NCI-H2107 (cell line): ENCODE data around the gene KIF5C.
"Not testable (repeated sequence)": the region's sequence is repeated elsewhere in the genome, so short reads cannot be mapped to it uniquely, and the experiment has no call there.

Source experiments
- DNase-seq: peaks from one replicate; lab custom pipeline; 2025; lab: John Stamatoyannopoulos, UW

KIF5C gene

GRCh38 chr2:148965623-148966437 lies 90.8 kb downstream of the KIF5C start:
- peak; percentile 73 for DNase-seq

GRCh38 chr2:148966438-148966758 lies 91.4 kb downstream of the KIF5C start:
- DNase-seq: no peak

GRCh38 chr2:148967056-148967455 lies 92.0 kb downstream of the KIF5C start:
- no peak for DNase-seq

- DNase-seq: no peak
Observed at GRCh38 chr2:148967578-148967977, 92.6 kb downstream of the KIF5C start.

- DNase-seq: no peak
Observed at GRCh38 chr2:148968301-148968700, 93.3 kb downstream of the KIF5C start.

- DNase-seq: no peak
Observed at GRCh38 chr2:148968776-148969319, 93.8 kb downstream of the KIF5C start.

GRCh38 chr2:148969659-148970061 lies 94.6 kb downstream of the KIF5C start:
- no peak for DNase-seq

- DNase-seq: no peak
Observed at GRCh38 chr2:148970385-148970784, 95.4 kb downstream of the KIF5C start.

- DNase-seq: no peak
Observed at GRCh38 chr2:148971547-148971946, 96.5 kb downstream of the KIF5C start.

- no peak for DNase-seq
Observed at GRCh38 chr2:148974095-148974494, 99.1 kb downstream of the KIF5C start.

GRCh38 chr2:148978026-148978685 lies 103.1 kb downstream of the KIF5C start:
- DNase-seq: no peak

GRCh38 chr2:148978706-148979105 lies 103.7 kb downstream of the KIF5C start:
- no peak for DNase-seq

GRCh38 chr2:148979164-148979918 lies 104.3 kb downstream of the KIF5C start:
- no peak for DNase-seq

- DNase-seq: no peak
Observed at GRCh38 chr2:148979919-148980277, 104.9 kb downstream of the KIF5C start.

GRCh38 chr2:148980496-148980895 lies 105.5 kb downstream of the KIF5C start:
- not testable (repeated sequence) for DNase-seq

- DNase-seq: no peak
Observed at GRCh38 chr2:148981324-148981723, 106.3 kb downstream of the KIF5C start.

- DNase-seq: no peak
Observed at GRCh38 chr2:148981781-148982180, 106.8 kb downstream of the KIF5C start.

GRCh38 chr2:148982282-148982681 lies 107.3 kb downstream of the KIF5C start:
- no peak for DNase-seq

GRCh38 chr2:148983896-148984295 lies 108.9 kb downstream of the KIF5C start:
- DNase-seq: no peak

GRCh38 chr2:148984449-148984848 lies 109.4 kb downstream of the KIF5C start:
- no peak for DNase-seq

- DNase-seq: no peak
Observed at GRCh38 chr2:148987286-148987685, 112.3 kb downstream of the KIF5C start.

GRCh38 chr2:148988337-148988736 lies 113.3 kb downstream of the KIF5C start:
- DNase-seq: no peak
